ENCODE results near the gene MYO7B. TPM values are rescaled to one million over a fixed set of nuclear protein-coding genes. Genes with fewer than 3 reads are reported as not detected.
"Not testable (repeated sequence)": the region's sequence is repeated elsewhere in the genome, so short reads cannot be mapped to it uniquely, and the experiment has no call there.

The MYO7B gene
- total RNA-seq, 1 donor from 2014 or later = 1.3 TPM

GRCh38 chr2:127567351-127567854 lies 31.9 kb downstream of the MYO7B start:
- Histone ChIP-seq H3K4me1 (peaks cover 14 to 34% of the 10 kb centered on the region in 2 donors), H3K4me3 (no peak overlapping the region), H3K27ac (no peak overlapping the region), H3K27me3 (no peaks in the 10 kb centered on the region), H3K36me3 (no peaks in the 10 kb centered on the region), H3K9me3 (no peaks in the 10 kb centered on the region)
- DNase-seq (ENCODE audit: low spot score in 2 of 2) = peak in 1 of 2 donors; percentile 35
- intact Hi-C loops (cut with DNase I) = loop anchor here (5.0 kb wide), 1 partner anchor 85 kb away; no protein-coding TSS in a partner anchor
- no peak for TF ChIP-seq CTCF (IDR thresholded peaks at IDR 0.05)

GRCh38 chr2:127568128-127568527 lies 32.6 kb downstream of the MYO7B start:
- DNase-seq (ENCODE audit: low spot score in 2 of 2) = peak in 1 of 2 donors; percentile 61
- H3K27me3 ChIP-seq = no peaks in the 10 kb centered on the region
- no peaks in the 10 kb centered on the region for H3K9me3 ChIP-seq
- peaks cover 14 to 34% of the 10 kb centered on the region in 2 donors for H3K4me1 ChIP-seq
- no peaks in the 10 kb centered on the region for H3K36me3 ChIP-seq
- H3K4me3 ChIP-seq = no peak overlapping the region
- no peak for TF ChIP-seq CTCF (IDR thresholded peaks at IDR 0.05)
- peak overlapping the region; percentile 71 to 76 for H3K27ac ChIP-seq
- intact Hi-C loops (cut with DNase I) = loop anchor here (2.0 to 5.0 kb wide), 3 partner anchors 41 to 84 kb away; partner anchors contain the start of gene IWS1

GRCh38 chr2:127569666-127570065 lies 34.2 kb downstream of the MYO7B start:
- no peak overlapping the region for H3K4me3 ChIP-seq
- TF ChIP-seq CTCF (IDR thresholded peaks at IDR 0.05) = no peak
- no peaks in the 10 kb centered on the region for H3K36me3 ChIP-seq
- no peak for DNase-seq (ENCODE audit: low spot score in 2 of 2)
- peak overlapping the region in 1 of 2 donors; percentile 71 for H3K27ac ChIP-seq
- H3K4me1 ChIP-seq = peaks cover 14 to 34% of the 10 kb centered on the region in 2 donors
- intact Hi-C loops (cut with DNase I) = loop anchor here (2.0 to 5.0 kb wide), 3 partner anchors 43 to 83 kb away; partner anchors contain the start of gene IWS1
- no peaks in the 10 kb centered on the region for H3K27me3 ChIP-seq
- no peaks in the 10 kb centered on the region for H3K9me3 ChIP-seq

- Histone ChIP-seq H3K9me3 (no peaks in the 10 kb centered on the region), H3K27me3 (no peaks in the 10 kb centered on the region), H3K27ac (peak overlapping the region; percentile 31 to 50), H3K4me1 (peaks cover 14 to 34% of the 10 kb centered on the region in 2 donors), H3K36me3 (no peaks in the 10 kb centered on the region), H3K4me3 (no peak overlapping the region)
- DNase-seq (ENCODE audit: low spot score in 2 of 2) = peak in 1 of 2 donors; percentile 66
- intact Hi-C loops (cut with DNase I) = no loop called here
- TF ChIP-seq CTCF (IDR thresholded peaks at IDR 0.05) = no peak
Measured at GRCh38 chr2:127570282-127571250, 35.1 kb downstream of the MYO7B start.

- DNase-seq (ENCODE audit: low spot score in 2 of 2); H3K9me3 ChIP-seq; H3K27ac ChIP-seq; H3K4me3 ChIP-seq; H3K36me3 ChIP-seq; H3K27me3 ChIP-seq; intact Hi-C loops (cut with DNase I): not testable (repeated sequence)
- peaks cover 20 to 48% of the 10 kb centered on the region in 2 donors for H3K4me1 ChIP-seq
Measured at GRCh38 chr2:127572352-127572751, 36.9 kb downstream of the MYO7B start.

- no peak for TF ChIP-seq CTCF (IDR thresholded peaks at IDR 0.05)
- H3K9me3 ChIP-seq = no peaks in the 10 kb centered on the region
- intact Hi-C loops (cut with DNase I) = no loop called here
- peak in 1 of 2 donors; percentile 15 for DNase-seq (ENCODE audit: low spot score in 2 of 2)
- H3K4me3 ChIP-seq = no peak overlapping the region
- peaks cover 19 to 45% of the 10 kb centered on the region in 2 donors for H3K4me1 ChIP-seq
- H3K27ac ChIP-seq = no peak overlapping the region
- H3K27me3 ChIP-seq = no peaks in the 10 kb centered on the region
- H3K36me3 ChIP-seq = no peaks in the 10 kb centered on the region
Measured at GRCh38 chr2:127572841-127573240, 37.4 kb downstream of the MYO7B start.
